IMR-90 (cell line): Measurements from ENCODE around the gene DRD2. TPM values are rescaled to one million over a fixed set of nuclear protein-coding genes. Genes with fewer than 3 reads are reported as not detected.

Source experiments
- ATAC-seq: fragments of 200-7000 bp; cut with Tn5 transposase; 2 replicates; pipeline ENCODE4 v1.9.1; 2020; ENCODE audit warnings: low read depth, mild to moderate bottlenecking, moderate library complexity
- BruUV-seq: library from RNA; stranded (reverse); fragments of 400-500 nt; replicated peaks from 2 replicates; lab custom pipeline; 2021; lab: Mats Ljungman, UMichigan
- CTCF ChIA-PET: fragments of 300-600 bp; formaldehyde crosslinking; extraction: SDS; loops from one replicate; lab custom pipeline; 2021; ENCODE audit warnings: antibody characterized with exemption; lab: Yijun Ruan, JAX
- POLR2A ChIA-PET: fragments of 300-600 bp; sonication (Branson Sonifier 250); formaldehyde crosslinking; loops from one replicate; lab custom pipeline; 2022; ENCODE audit warnings: antibody characterized with exemption; ENCODE audit not compliant: unreplicated experiment; lab: Charles Lee
- DNase-seq: peaks from one replicate; pipeline ENCODE4 v3.0.0; 2013
- H2AFZ ChIP-seq: replicated peaks from 2 replicates; pipeline ENCODE3; 2013; ENCODE audit warnings: low read length, mild to moderate bottlenecking; ENCODE audit not compliant: poor library complexity
- H2AK5ac ChIP-seq: 2 replicates; pipeline ENCODE4 v1.6.1; 2013; ENCODE audit warnings: low read depth, low read length, inconsistent platforms
- H2AK9ac ChIP-seq: replicated peaks from 2 replicates; pipeline ENCODE3; 2013; ENCODE audit warnings: mild to moderate bottlenecking, low read depth, low read length, moderate library complexity; ENCODE audit not compliant: poor library complexity
- H2BK120ac ChIP-seq: 2 replicates; pipeline ENCODE4 v1.6.1; 2013; ENCODE audit warnings: low read depth, low read length, inconsistent platforms
- H2BK15ac ChIP-seq: 3 replicates; pipeline ENCODE4 v1.6.1; 2013; ENCODE audit warnings: low read depth, low read length, inconsistent platforms
- H2BK20ac ChIP-seq: 2 replicates; pipeline ENCODE4 v1.6.1; 2013; ENCODE audit warnings: low read depth, mild to moderate bottlenecking, inconsistent platforms, low read length, moderate library complexity
- H2BK5ac ChIP-seq: 2 replicates; pipeline ENCODE4 v1.6.1; 2013; ENCODE audit warnings: mild to moderate bottlenecking, low read depth, low read length, inconsistent platforms; ENCODE audit not compliant: poor library complexity, severe bottlenecking
- H3K14ac ChIP-seq: replicated peaks from 2 replicates; pipeline ENCODE4 v1.6.1; 2013; ENCODE audit warnings: low read depth, low read length, inconsistent platforms
- H3K18ac ChIP-seq: 2 replicates; pipeline ENCODE4 v1.6.1; 2013; ENCODE audit warnings: low read depth, low read length, control low read depth
- H3K23ac ChIP-seq: 2 replicates; pipeline ENCODE4 v1.6.1; 2013; ENCODE audit warnings: low read depth, low read length, inconsistent platforms
- H3K27ac ChIP-seq: 2 replicates; pipeline ENCODE4 v1.5.1; 2013; ENCODE audit warnings: mild to moderate bottlenecking, control low read depth, low read length; ENCODE audit not compliant: insufficient read depth
- H3K27me3 ChIP-seq: 2 replicates; pipeline ENCODE4 v1.6.1; 2013; ENCODE audit warnings: low read length; ENCODE audit not compliant: control insufficient read depth, insufficient read depth
- H3K36me3 ChIP-seq: 2 replicates; pipeline ENCODE4 v1.6.1; 2013; ENCODE audit warnings: low read length, mixed read lengths; ENCODE audit not compliant: control insufficient read depth, insufficient read depth
- H3K4ac ChIP-seq: 2 replicates; pipeline ENCODE4 v1.6.1; 2013; ENCODE audit warnings: low read depth, low read length, inconsistent platforms
- H3K4me1 ChIP-seq: 2 replicates; pipeline ENCODE4 v1.6.1; 2013; ENCODE audit warnings: low read length, mixed read lengths; ENCODE audit not compliant: control insufficient read depth, insufficient read depth
- H3K4me2 ChIP-seq: 2 replicates; pipeline ENCODE4 v1.6.1; 2013; ENCODE audit warnings: low read depth, mild to moderate bottlenecking, control low read depth, low read length, moderate library complexity
- H3K4me3 ChIP-seq: 2 replicates; pipeline ENCODE4 v1.5.1; 2013; ENCODE audit warnings: low read depth, mild to moderate bottlenecking, control low read depth, low read length, moderate library complexity; ENCODE audit not compliant: insufficient read depth
- H3K56ac ChIP-seq: 2 replicates; pipeline ENCODE4 v1.6.1; 2013; ENCODE audit warnings: low read length, inconsistent platforms; ENCODE audit not compliant: insufficient read depth; ENCODE audit errors: extremely low read depth
- H3K79me1 ChIP-seq, 2 experiments: 2 replicates each; pipeline ENCODE4 v1.6.1; 2013; ENCODE audit warnings: low read length in 2 of 2, inconsistent platforms in 1 of 2, low read depth in 1 of 2
- H3K9ac ChIP-seq: 2 replicates; pipeline ENCODE4 v1.6.1; 2013; ENCODE audit warnings: low read depth, low read length, control low read depth
- H3K9me1 ChIP-seq: 2 replicates; pipeline ENCODE4 v1.6.1; 2013; ENCODE audit warnings: low read length, inconsistent platforms; ENCODE audit not compliant: insufficient read depth
- H3K9me3 ChIP-seq: 2 replicates; pipeline ENCODE4 v1.6.1; 2013; ENCODE audit warnings: low read length; ENCODE audit not compliant: control insufficient read depth, insufficient read depth
- H4K20me1 ChIP-seq: 2 replicates; pipeline ENCODE4 v1.6.1; 2013; ENCODE audit warnings: low read length, inconsistent platforms; ENCODE audit not compliant: insufficient read depth
- H4K5ac ChIP-seq: 2 replicates; pipeline ENCODE4 v1.6.1; 2013; ENCODE audit warnings: mild to moderate bottlenecking, low read depth, low read length, control low read depth
- H4K8ac ChIP-seq, 2 experiments: 2 replicates each; pipeline ENCODE4 v1.6.1; 2013; ENCODE audit warnings: low read depth in 2 of 2, low read length in 2 of 2, control low read depth in 1 of 2, inconsistent platforms in 1 of 2
- H4K91ac ChIP-seq: 2 replicates; pipeline ENCODE4 v1.6.1; 2013; ENCODE audit warnings: low read depth, low read length, inconsistent platforms; ENCODE audit not compliant: insufficient read depth
- BHLHE40 ChIP-seq: fragments of 150-350 bp; IDR thresholded peaks from 2 replicates; pipeline ENCODE4 v1.6.1; 2016; ENCODE audit warnings: mild to moderate bottlenecking, low read depth, low read length
- CEBPB ChIP-seq: IDR thresholded peaks from 2 replicates; pipeline ENCODE4 v1.6.1; 2012; ENCODE audit warnings: low read depth, low read length, improper control_type of control experiment
- CHD1 ChIP-seq: IDR thresholded peaks from 2 replicates; pipeline ENCODE4 v1.6.1; 2012; ENCODE audit warnings: low read depth, low read length, improper control_type of control experiment
- ELK1 ChIP-seq: fragments of 150-350 bp; IDR thresholded peaks from 2 replicates; pipeline ENCODE4 v1.6.1; 2016; ENCODE audit warnings: low read depth, mild to moderate bottlenecking, low read length, moderate library complexity, borderline replicate concordance
- FOS ChIP-seq: fragments of 150-350 bp; IDR thresholded peaks from 2 replicates; pipeline ENCODE4 v1.6.1; 2016; ENCODE audit warnings: low read depth, low read length
- MAFK ChIP-seq: IDR thresholded peaks from 2 replicates; pipeline ENCODE4 v1.6.1; 2012; ENCODE audit warnings: low read depth, low read length, improper control_type of control experiment
- MAZ ChIP-seq: IDR thresholded peaks from 2 replicates; pipeline ENCODE4 v1.6.1; 2012; ENCODE audit warnings: low read depth, mild to moderate bottlenecking, low read length, improper control_type of control experiment, moderate library complexity, borderline replicate concordance
- MXI1 ChIP-seq: IDR thresholded peaks from 2 replicates; pipeline ENCODE4 v1.6.1; 2012; ENCODE audit warnings: low read depth, mild to moderate bottlenecking, low read length, moderate library complexity, borderline replicate concordance
- RAD21 ChIP-seq: IDR thresholded peaks from 2 replicates; pipeline ENCODE4 v1.6.1; 2012; ENCODE audit warnings: low read length, improper control_type of control experiment
- RCOR1 ChIP-seq: IDR thresholded peaks from 2 replicates; pipeline ENCODE4 v1.6.1; 2012; ENCODE audit warnings: mild to moderate bottlenecking, low read length, improper control_type of control experiment; ENCODE audit not compliant: insufficient replicate concordance
- SMC3 ChIP-seq: fragments of 150-350 bp; IDR thresholded peaks from 2 replicates; pipeline ENCODE4 v1.6.1; 2016; ENCODE audit warnings: low read depth, mild to moderate bottlenecking, antibody characterized with exemption, low read length, moderate library complexity
- WGBS, 2 experiments: methylation state at CpG; one replicate each; pipeline versions ENCODE4 v1.1.5 to v1.1.7; 2013; ENCODE audit warnings: missing lambda C conversion rate in 2 of 2; ENCODE audit not compliant: insufficient read length in 1 of 2; ENCODE audit errors: extremely low coverage in 2 of 2; 5-methylcytosine and 5-hydroxymethylcytosine counted together
- dilution Hi-C: fragments of 300-500 bp; cut with HindIII; formaldehyde crosslinking; loops from one replicate; pipeline ENCODE4 v1.14.3; 2018; ENCODE audit warnings: low sequenced_read_pairs; ENCODE audit not compliant: unreplicated experiment
- in situ Hi-C: fragments of 300-500 bp; cut with MboI; formaldehyde crosslinking; loops from 3 replicates; pipeline ENCODE4 v1.14.3; 2019; ENCODE audit warnings: low sequenced_read_pairs, inconsistent platforms, mixed read lengths
- intact Hi-C: fragments of 100-400 bp; cut with micrococcal nuclease; formaldehyde crosslinking; loops from 2 replicates; pipeline ENCODE4 v1.10.0; 2022
- polyA plus RNA-seq, 3 experiments: library from polyadenylated mRNA; depleted of rRNA; stranded (reverse); fragments of >200 nt; gene quantifications; 2 replicates each; pipeline ENCODE4 v1.2.3, GENCODE V29; 2012; ENCODE audit warnings: low replicate concordance in 1 of 3
- total RNA-seq: library from RNA; depleted of rRNA; stranded (reverse); fragments of >200 nt; gene quantifications from 2 replicates; pipeline ENCODE4 v1.2.3, GENCODE V29; 2012

DRD2 gene
- total and polyA plus RNA-seq, 2 of the 4 experiments (the other 2 are of a cell fraction): not detected

GRCh38 chr11:113373306-113373705 lies 101.9 kb downstream of the DRD2 start:
- TF ChIP-seq ELK1 (no peak), CHD1 (no peak), MAZ (no peak), RCOR1 (no peak), SMC3 (no peak), CEBPB (peak; percentile 17; the same call in 1 of the 2 replicates), MAFK (no peak), BHLHE40 (no peak), MXI1 (no peak), FOS (0 out of 2 replicates have a peak, but pooled peaks have one; percentile 7), RAD21 (no peak)
- no peaks in the 10 kb centered on the region for H3K4me1 ChIP-seq
- H3K4me2 ChIP-seq: no peak overlapping the region
- H3K23ac ChIP-seq: no peak overlapping the region
- CTCF ChIA-PET: interaction anchor here (0.8 kb wide), 1 partner anchor 51 kb away, joined by 3 read pairs; no protein-coding TSS in a partner anchor
- no peak overlapping the region for H2BK15ac ChIP-seq
- no peak overlapping the region for H4K8ac ChIP-seq
- no peak overlapping the region for H2BK120ac ChIP-seq
- peak overlapping the region; percentile 34 for H2AK9ac ChIP-seq
- no peak overlapping the region for H2AFZ ChIP-seq
- H3K4ac ChIP-seq: no peak overlapping the region
- no peak overlapping the region for H2BK20ac ChIP-seq
- peak; percentile 44 for ATAC-seq
- no peak overlapping the region for H3K9ac ChIP-seq
- intact Hi-C loops (no loop called here), dilution Hi-C loops (no loop called here), in situ Hi-C loops (no loop called here)
- no peak overlapping the region for H2AK5ac ChIP-seq
- H4K91ac ChIP-seq: no peak overlapping the region
- H3K56ac ChIP-seq: no peak overlapping the region
- peaks cover 2% of the 10 kb centered on the region; the same call in 1 of the 2 replicates for H3K27me3 ChIP-seq
- H3K36me3 ChIP-seq: no peaks in the 10 kb centered on the region
- POLR2A ChIA-PET: no interaction called here
- BruUV-seq: no TSS peak
- WGBS, 2 experiments: no CpG with 5 or more reads among the region's 3 CpGs
- H4K5ac ChIP-seq: no peak overlapping the region
- no peaks in the 10 kb centered on the region for H3K79me1 ChIP-seq
- H4K20me1 ChIP-seq: no peaks in the 10 kb centered on the region
- no peak overlapping the region for H3K18ac ChIP-seq
- no peaks in the 10 kb centered on the region for H3K9me1 ChIP-seq
- H3K4me3 ChIP-seq: no peak overlapping the region
- no peaks in the 10 kb centered on the region for H3K9me3 ChIP-seq
- H3K27ac ChIP-seq: no peak overlapping the region
- H3K14ac ChIP-seq: no peak overlapping the region
- DNase-seq: peak; percentile 64
- H2BK5ac ChIP-seq: no peak overlapping the region
